Fibroblast of lung (primary cell): ENCODE results near the gene CFAP57.

ENCODE experiments used
- EZH2 ChIP-seq: IDR thresholded peaks from 2 replicates; pipeline ENCODE4 v1.5.1; 2012; ENCODE audit warnings: low read length, control low read depth, mild to moderate bottlenecking; ENCODE audit errors: missing control alignments
- TF ChIP-seq, protein P1 (sequence below), 2 donors: IDR thresholded peaks in 1 of 2; conservative IDR thresholded peaks in 1 of 2; 1 replicate in 1 of 2; 2 replicates in 1 of 2; pipeline ENCODE4 v1.5.1; 2011 to 2012; ENCODE audit warnings: low read length in 2 of 2, control low read depth in 1 of 2, inconsistent platforms in 1 of 2, low read depth in 1 of 2, mild to moderate bottlenecking in 1 of 2

DNA sequence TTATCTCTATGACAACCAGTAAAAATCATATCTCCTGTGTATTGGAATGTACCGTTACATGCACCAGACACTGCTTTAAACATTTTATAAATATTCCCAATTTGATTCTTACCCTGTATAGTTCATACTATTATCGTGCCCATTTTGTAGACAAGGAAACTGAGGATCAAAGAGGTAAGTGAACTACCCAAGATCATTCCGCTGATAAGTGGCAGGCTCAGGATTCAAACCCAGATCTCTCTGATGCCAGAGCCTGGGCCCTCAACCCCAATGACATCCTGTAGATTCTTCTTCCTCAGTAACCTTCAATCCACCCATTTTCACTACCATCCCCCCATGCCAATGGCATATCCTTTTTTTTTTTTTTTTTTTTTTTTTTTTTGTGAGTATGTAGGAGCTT is 12.3 kb downstream of the CFAP57 start:
- TF ChIP-seq, protein P1, sequence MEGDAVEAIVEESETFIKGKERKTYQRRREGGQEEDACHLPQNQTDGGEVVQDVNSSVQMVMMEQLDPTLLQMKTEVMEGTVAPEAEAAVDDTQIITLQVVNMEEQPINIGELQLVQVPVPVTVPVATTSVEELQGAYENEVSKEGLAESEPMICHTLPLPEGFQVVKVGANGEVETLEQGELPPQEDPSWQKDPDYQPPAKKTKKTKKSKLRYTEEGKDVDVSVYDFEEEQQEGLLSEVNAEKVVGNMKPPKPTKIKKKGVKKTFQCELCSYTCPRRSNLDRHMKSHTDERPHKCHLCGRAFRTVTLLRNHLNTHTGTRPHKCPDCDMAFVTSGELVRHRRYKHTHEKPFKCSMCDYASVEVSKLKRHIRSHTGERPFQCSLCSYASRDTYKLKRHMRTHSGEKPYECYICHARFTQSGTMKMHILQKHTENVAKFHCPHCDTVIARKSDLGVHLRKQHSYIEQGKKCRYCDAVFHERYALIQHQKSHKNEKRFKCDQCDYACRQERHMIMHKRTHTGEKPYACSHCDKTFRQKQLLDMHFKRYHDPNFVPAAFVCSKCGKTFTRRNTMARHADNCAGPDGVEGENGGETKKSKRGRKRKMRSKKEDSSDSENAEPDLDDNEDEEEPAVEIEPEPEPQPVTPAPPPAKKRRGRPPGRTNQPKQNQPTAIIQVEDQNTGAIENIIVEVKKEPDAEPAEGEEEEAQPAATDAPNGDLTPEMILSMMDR (conservative IDR thresholded peaks at IDR 0.05 in 1 of 2, IDR thresholded peaks at IDR 0.05 in 1 of 2; ENCODE audit: low read depth in 1 of 2, low read length in 2 of 2) = no peak
- no peak for TF ChIP-seq EZH2
